ENCODE results near the gene OR6C6. TPM values are rescaled to one million over a fixed set of nuclear protein-coding genes. Genes with fewer than 3 reads are reported as not detected.

The OR6C6 gene
- total RNA-seq, 1 donor from 2014 or later = not detected

DNA sequence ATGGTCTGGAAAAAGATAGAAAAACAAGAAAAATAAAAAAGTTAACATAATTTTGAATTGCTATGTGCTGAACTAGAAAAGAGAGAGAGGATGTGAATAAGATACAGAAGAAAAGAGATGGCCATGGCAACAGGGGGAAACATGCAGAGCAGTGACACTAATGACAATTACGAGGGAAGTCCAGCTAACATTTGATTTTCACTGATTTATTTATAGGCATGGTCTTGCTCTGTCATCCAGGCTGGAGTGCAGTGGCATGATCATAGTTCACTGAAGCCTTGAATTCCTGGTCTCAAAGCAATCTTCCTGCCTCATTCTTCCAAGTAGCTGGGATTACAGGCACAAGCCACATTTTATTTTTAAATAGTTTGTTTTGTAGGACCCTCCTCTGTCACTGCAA is 50.2 kb downstream of the OR6C6 start:
- no peak overlapping the region for H3K27ac ChIP-seq
- intact Hi-C loops (cut with DNase I) = no loop called here
- DNase-seq (no peak), ATAC-seq (no peak)
- no peak overlapping the region for H3K4me3 ChIP-seq
- H3K27me3 ChIP-seq = no peaks in the 10 kb centered on the region
- H3K9me3 ChIP-seq = no peaks in the 10 kb centered on the region
- TF ChIP-seq CTCF (IDR thresholded peaks at IDR 0.05) = no peak
- H3K4me1 ChIP-seq = no peaks in the 10 kb centered on the region
- no peaks in the 10 kb centered on the region for H3K36me3 ChIP-seq

DNA sequence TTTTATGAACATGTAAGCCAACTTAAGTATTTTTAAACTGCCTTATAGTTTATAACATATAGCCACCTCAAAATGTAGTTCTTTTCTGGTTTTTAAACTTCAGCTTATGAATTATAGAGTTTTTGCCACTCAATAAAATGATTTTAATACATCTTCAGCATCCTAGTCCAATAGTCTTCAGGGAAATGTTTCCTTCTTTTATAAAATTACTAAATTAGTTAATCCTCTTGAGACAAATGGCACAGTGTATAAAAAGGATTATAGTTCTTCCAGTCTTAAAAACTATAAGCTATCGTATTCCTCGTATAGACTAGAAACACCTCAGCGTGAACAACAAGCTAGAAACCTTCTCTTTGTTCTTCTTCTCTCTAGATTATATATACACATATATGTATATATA is 52.1 kb downstream of the OR6C6 start, which contains the start of gene OR6C74:
Gene OR6C74 (plus strand): TSS at position 301 of the 400 bp plus-strand sequence. CDS start 2,679 bp downstream, outside the sequence.
- H3K27ac ChIP-seq = no peak within 1 kb of the TSS
- no peak within 1 kb of the TSS for H3K4me3 ChIP-seq
- ATAC-seq = no peak
- no peak for DNase-seq
- no peaks in the 10 kb centered on the region for H3K4me1 ChIP-seq
- H3K36me3 ChIP-seq = no peaks in the 10 kb centered on the region
- no peaks in the 10 kb centered on the region for H3K9me3 ChIP-seq
- intact Hi-C loops (cut with DNase I) = no loop called here
- no peak for TF ChIP-seq CTCF (IDR thresholded peaks at IDR 0.05)
- no peaks in the 10 kb centered on the region for H3K27me3 ChIP-seq

Other genes with a start within 250 kb of the OR6C6 start
- not detected for gene OR9K2, start 170.2 kb downstream of the OR6C6 start, total RNA-seq
- not detected for gene OR10A7, start 75.5 kb downstream of the OR6C6 start, total RNA-seq
- gene OR6C74, start 52.0 kb downstream of the OR6C6 start, total RNA-seq = not detected
- not detected for gene OR6C1, start 17.8 kb upstream of the OR6C6 start, total RNA-seq
- gene OR6C3, start 34.2 kb upstream of the OR6C6 start, total RNA-seq = not detected
- gene OR6C75, start 66.4 kb upstream of the OR6C6 start, total RNA-seq = not detected
- gene OR6C65, start 104.0 kb upstream of the OR6C6 start, total RNA-seq = not detected
- not detected for gene OR6C76, start 129.7 kb upstream of the OR6C6 start, total RNA-seq
- not detected for gene OR6C2, start 147.5 kb upstream of the OR6C6 start, total RNA-seq
- not detected for gene OR6C70, start 173.6 kb upstream of the OR6C6 start, total RNA-seq
- not detected for gene OR6C68, start 195.8 kb upstream of the OR6C6 start, total RNA-seq

Measured in upper lobe of right lung (tissue), 1 donor.